DND-41 (cell line): ENCODE data around the gene RFX5.

Source experiments
- ATAC-seq: fragments of 200-7000 bp; cut with Tn5 transposase; 3 replicates; pipeline ENCODE4 v1.9.1; 2021; ENCODE audit warnings: low read depth; ENCODE audit not compliant: insufficient read depth
- DNase-seq: peaks from one replicate; pipeline ENCODE4 v3.0.0-alpha.2; 2020
- H2AFZ ChIP-seq: 2 replicates; pipeline ENCODE4 v1.6.0; 2012; ENCODE audit warnings: low read depth, low read length
- H3K27ac ChIP-seq: 2 replicates; pipeline ENCODE4 v1.5.1; 2012; ENCODE audit warnings: low read length, inconsistent platforms
- H3K27me3 ChIP-seq: fragments of 200-600 bp; sonication (generic); 2 replicates; pipeline ENCODE4 v1.6.0; 2012; ENCODE audit warnings: low read length, mild to moderate bottlenecking, inconsistent platforms; ENCODE audit not compliant: insufficient read depth, poor library complexity
- H3K36me3 ChIP-seq: 2 replicates; pipeline ENCODE4 v1.5.1; 2012; ENCODE audit warnings: low read length, inconsistent platforms; ENCODE audit not compliant: insufficient read depth
- H3K4me1 ChIP-seq: 2 replicates; pipeline ENCODE4 v1.5.1; 2012; ENCODE audit warnings: mild to moderate bottlenecking, low read length; ENCODE audit not compliant: insufficient read depth
- H3K4me2 ChIP-seq: 2 replicates; pipeline ENCODE4 v1.6.0; 2012; ENCODE audit warnings: mild to moderate bottlenecking, moderate library complexity, low read length, inconsistent platforms; ENCODE audit not compliant: insufficient read depth
- H3K4me3 ChIP-seq, 2 experiments: fragments of 200-600 bp in 1 of 2; shearing (Covaris generic) in 1 of 2; 2 replicates each; pipeline ENCODE4 v1.5.1; 2012 to 2016; ENCODE audit warnings: inconsistent platforms in 2 of 2, low read length in 2 of 2, mild to moderate bottlenecking in 2 of 2, low read depth in 1 of 2, moderate library complexity in 1 of 2
- H3K79me2 ChIP-seq: 2 replicates; pipeline ENCODE4 v1.6.0; 2012; ENCODE audit warnings: low read length, inconsistent platforms; ENCODE audit not compliant: insufficient read depth
- H3K9ac ChIP-seq: 2 replicates; pipeline ENCODE4 v1.6.0; 2012; ENCODE audit warnings: low read depth, mild to moderate bottlenecking, inconsistent platforms, low read length, moderate library complexity
- H3K9me3 ChIP-seq: 2 replicates; pipeline ENCODE4 v1.5.1; 2012; ENCODE audit warnings: low read length, moderate library complexity, mild to moderate bottlenecking, inconsistent platforms; ENCODE audit not compliant: insufficient read depth, severe bottlenecking
- H4K20me1 ChIP-seq: 2 replicates; pipeline ENCODE4 v1.6.0; 2012; ENCODE audit warnings: low read length; ENCODE audit not compliant: insufficient read depth
- EZH2 ChIP-seq: IDR thresholded peaks from 3 replicates; pipeline ENCODE4 v1.6.1; 2012; ENCODE audit warnings: borderline replicate concordance, low read depth, mild to moderate bottlenecking, moderate library complexity, low read length, inconsistent platforms; ENCODE audit not compliant: severe bottlenecking
- TF ChIP-seq, protein P1 (sequence below): IDR thresholded peaks from 2 replicates; pipeline ENCODE4 v1.5.1; 2012; ENCODE audit warnings: borderline replicate concordance, low read length, moderate library complexity, mild to moderate bottlenecking; ENCODE audit not compliant: poor library complexity, severe bottlenecking; ENCODE audit errors: extremely low read depth

RFX5 gene

DNA sequence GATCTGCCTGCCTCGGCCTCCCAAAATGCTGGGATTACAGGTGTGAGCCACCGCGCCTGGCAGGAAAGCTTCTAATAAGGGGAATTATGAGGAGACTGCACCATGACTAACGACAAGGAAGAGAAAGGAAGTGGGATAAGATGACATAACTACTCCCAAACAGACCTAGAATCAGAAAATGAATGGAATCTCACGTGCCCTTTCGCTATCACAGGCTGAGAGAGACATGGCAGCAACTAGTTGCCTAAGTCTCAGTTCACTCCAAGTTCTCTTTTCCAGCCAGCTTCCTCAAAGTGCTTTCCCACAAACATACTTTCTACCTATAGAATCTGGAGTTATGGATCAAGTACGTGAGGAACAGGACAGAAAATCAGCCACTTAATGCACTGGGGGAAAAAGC lies 21.8 kb downstream of the RFX5 start:
- DNase-seq, result no peak
- peak overlapping the region in 1 of 2 experiments; percentile 66; a peak in 1 of 4 replicates for H3K4me3 ChIP-seq
- H2AFZ ChIP-seq, result no peak overlapping the region
- peaks cover 46% of the 10 kb centered on the region for H3K79me2 ChIP-seq
- peaks cover 40% of the 10 kb centered on the region for H3K36me3 ChIP-seq
- H3K9ac ChIP-seq, result peak overlapping the region; percentile 78; the same call in 1 of the 2 replicates
- H4K20me1 ChIP-seq, result peaks cover 6% of the 10 kb centered on the region; the same call in 1 of the 2 replicates
- no peak for TF ChIP-seq EZH2
- TF ChIP-seq, protein P1, sequence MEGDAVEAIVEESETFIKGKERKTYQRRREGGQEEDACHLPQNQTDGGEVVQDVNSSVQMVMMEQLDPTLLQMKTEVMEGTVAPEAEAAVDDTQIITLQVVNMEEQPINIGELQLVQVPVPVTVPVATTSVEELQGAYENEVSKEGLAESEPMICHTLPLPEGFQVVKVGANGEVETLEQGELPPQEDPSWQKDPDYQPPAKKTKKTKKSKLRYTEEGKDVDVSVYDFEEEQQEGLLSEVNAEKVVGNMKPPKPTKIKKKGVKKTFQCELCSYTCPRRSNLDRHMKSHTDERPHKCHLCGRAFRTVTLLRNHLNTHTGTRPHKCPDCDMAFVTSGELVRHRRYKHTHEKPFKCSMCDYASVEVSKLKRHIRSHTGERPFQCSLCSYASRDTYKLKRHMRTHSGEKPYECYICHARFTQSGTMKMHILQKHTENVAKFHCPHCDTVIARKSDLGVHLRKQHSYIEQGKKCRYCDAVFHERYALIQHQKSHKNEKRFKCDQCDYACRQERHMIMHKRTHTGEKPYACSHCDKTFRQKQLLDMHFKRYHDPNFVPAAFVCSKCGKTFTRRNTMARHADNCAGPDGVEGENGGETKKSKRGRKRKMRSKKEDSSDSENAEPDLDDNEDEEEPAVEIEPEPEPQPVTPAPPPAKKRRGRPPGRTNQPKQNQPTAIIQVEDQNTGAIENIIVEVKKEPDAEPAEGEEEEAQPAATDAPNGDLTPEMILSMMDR, result no peak
- peak overlapping the region; percentile 88 for H3K4me2 ChIP-seq
- peak overlapping the region; percentile 53 for H3K27ac ChIP-seq
- no peaks in the 10 kb centered on the region for H3K27me3 ChIP-seq
- no peaks in the 10 kb centered on the region for H3K9me3 ChIP-seq
- peaks cover 30% of the 10 kb centered on the region for H3K4me1 ChIP-seq
- ATAC-seq, result no peak

DNA sequence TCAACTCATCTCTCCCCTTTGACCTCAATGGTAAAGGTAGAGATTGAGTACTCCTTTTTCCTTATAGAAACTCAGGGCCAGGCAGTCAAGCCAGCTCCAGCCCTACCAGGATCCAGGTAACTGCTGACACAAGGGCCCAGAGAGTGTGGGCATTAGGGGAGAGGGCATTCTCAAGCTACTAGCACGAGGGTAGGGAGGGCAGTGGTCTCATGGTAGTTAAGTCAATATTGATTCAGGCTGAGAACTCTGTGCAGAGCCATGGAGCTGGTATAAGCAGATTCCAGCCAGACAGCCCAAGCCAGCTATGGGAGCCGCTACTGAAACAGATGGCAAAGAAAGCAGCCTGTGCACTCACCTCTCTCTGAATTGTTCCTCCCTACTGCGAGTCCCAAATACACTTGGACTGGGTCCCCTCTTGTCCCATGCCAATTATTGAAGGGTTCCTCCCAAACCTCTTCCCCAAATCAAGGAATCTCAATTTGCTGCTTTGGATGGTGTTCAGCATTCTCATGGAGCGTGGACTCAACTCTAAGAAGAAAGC lies 22.6 kb downstream of the RFX5 start:
- H2AFZ ChIP-seq, result no peak overlapping the region
- DNase-seq, result no peak
- H3K4me3 ChIP-seq, result no peak overlapping the region
- peaks cover 6% of the 10 kb centered on the region; the same call in 1 of the 2 replicates for H4K20me1 ChIP-seq
- H3K36me3 ChIP-seq, result peaks cover 45% of the 10 kb centered on the region
- no peak overlapping the region for H3K27ac ChIP-seq
- H3K9ac ChIP-seq, result no peak overlapping the region
- peaks cover 51% of the 10 kb centered on the region for H3K79me2 ChIP-seq
- TF ChIP-seq, protein P1, result no peak
- TF ChIP-seq EZH2, result no peak
- H3K4me2 ChIP-seq, result no peak overlapping the region
- no peak for ATAC-seq
- H3K27me3 ChIP-seq, result no peaks in the 10 kb centered on the region
- peaks cover 30% of the 10 kb centered on the region for H3K4me1 ChIP-seq
- H3K9me3 ChIP-seq, result no peaks in the 10 kb centered on the region

DNA sequence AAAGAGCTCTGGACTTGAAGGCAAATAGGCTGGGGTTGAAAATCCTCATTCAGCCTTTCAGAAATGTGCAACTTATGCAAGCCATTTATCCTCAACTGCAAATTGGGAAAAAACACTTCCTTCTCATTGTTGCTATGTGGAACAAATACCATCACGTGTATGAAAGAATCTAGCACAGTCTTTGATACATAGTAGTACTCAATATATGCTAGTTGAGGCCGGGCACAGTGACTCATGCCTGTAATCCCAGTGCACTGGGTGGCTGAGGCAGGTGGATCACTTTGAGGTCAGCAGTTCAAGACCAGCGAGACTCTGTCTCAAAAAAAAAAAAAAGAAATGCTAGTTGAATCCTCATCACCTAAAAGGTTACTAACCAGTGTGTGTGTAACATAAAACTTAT lies 28.1 kb downstream of the RFX5 start:
- H3K9ac ChIP-seq, result no peak overlapping the region
- TF ChIP-seq, protein P1, result no peak
- no peak overlapping the region for H3K4me2 ChIP-seq
- H3K36me3 ChIP-seq, result peaks cover 67% of the 10 kb centered on the region
- H3K4me1 ChIP-seq, result peaks cover 3% of the 10 kb centered on the region; the same call in 1 of the 2 replicates
- no peak overlapping the region for H3K4me3 ChIP-seq
- no peak overlapping the region for H3K27ac ChIP-seq
- H3K27me3 ChIP-seq, result no peaks in the 10 kb centered on the region
- ATAC-seq (no peak), DNase-seq (no peak)
- 0 out of 2 replicates have a peak, but pooled peaks cover 3% of the 10 kb centered on the region for H4K20me1 ChIP-seq
- no peaks in the 10 kb centered on the region for H3K9me3 ChIP-seq
- H2AFZ ChIP-seq, result no peak overlapping the region
- peaks cover 34% of the 10 kb centered on the region for H3K79me2 ChIP-seq
